PC-3 (cell line): ENCODE data around the gene KIF18B. TPM values are rescaled to one million over a fixed set of nuclear protein-coding genes. Genes with fewer than 3 reads are reported as not detected.

Experiments used
- ATAC-seq: fragments of 200-7000 bp; cut with Tn5 transposase; 2 replicates; pipeline ENCODE4 v1.9.1; 2020; ENCODE audit warnings: mild to moderate bottlenecking, moderate library complexity
- BruUV-seq: library from RNA; stranded (reverse); fragments of 400-500 nt; replicated peaks from 2 replicates; lab custom pipeline; 2021; lab: Mats Ljungman, UMichigan
- CTCF ChIA-PET: fragments of 300-600 bp; sonication (Branson Sonifier 250); formaldehyde crosslinking; loops from one replicate; lab custom pipeline; 2022; ENCODE audit warnings: antibody characterized with exemption; lab: Charles Lee
- POLR2A ChIA-PET: fragments of 300-600 bp; sonication (Branson Sonifier 250); formaldehyde crosslinking; loops from one replicate; lab custom pipeline; 2022; ENCODE audit warnings: antibody characterized with exemption; ENCODE audit not compliant: unreplicated experiment; lab: Charles Lee
- DNase-seq: peaks from one replicate; pipeline ENCODE4 v3.0.0-alpha.2; 2015
- H2AFZ ChIP-seq: fragments of 300-600 bp; sonication (generic); 2 replicates; pipeline ENCODE4 v1.6.0; 2016; ENCODE audit warnings: antibody characterized with exemption, low read length
- H3F3A ChIP-seq: fragments of 300-600 bp; sonication (generic); one replicate; pipeline ENCODE4 v1.6.0; 2017; ENCODE audit warnings: antibody characterized with exemption, low read length, control low read depth, mild to moderate bottlenecking; ENCODE audit not compliant: unreplicated experiment
- H3K27ac ChIP-seq: fragments of 300-600 bp; sonication (generic); 2 replicates; pipeline ENCODE4 v1.5.1; 2016; ENCODE audit warnings: mild to moderate bottlenecking, low read length
- H3K27me3 ChIP-seq: fragments of 300-600 bp; sonication (generic); 2 replicates; pipeline ENCODE4 v1.6.1; 2016; ENCODE audit warnings: low read length, mixed read lengths
- H3K36me3 ChIP-seq: fragments of 300-600 bp; sonication (generic); 2 replicates; pipeline ENCODE4 v1.6.1; 2016; ENCODE audit warnings: low read depth, mixed run types, low read length, mixed read lengths
- H3K4me1 ChIP-seq: fragments of 300-600 bp; sonication (generic); 2 replicates; pipeline ENCODE4 v1.5.1; 2016; ENCODE audit warnings: low read length; ENCODE audit not compliant: insufficient read depth
- H3K4me2 ChIP-seq: fragments of 300-600 bp; sonication (generic); 2 replicates; pipeline ENCODE4 v1.6.0; 2016; ENCODE audit warnings: low read length
- H3K4me3 ChIP-seq: fragments of 300-600 bp; sonication (generic); 2 replicates; pipeline ENCODE4 v1.5.1; 2016; ENCODE audit warnings: mild to moderate bottlenecking, low read length, mixed read lengths
- H3K79me2 ChIP-seq: fragments of 300-600 bp; sonication (generic); 2 replicates; pipeline ENCODE4 v1.6.1; 2017; ENCODE audit warnings: low read length, mixed read lengths
- H3K9ac ChIP-seq: fragments of 300-600 bp; sonication (generic); 2 replicates; pipeline ENCODE4 v1.6.0; 2016; ENCODE audit warnings: mild to moderate bottlenecking, low read length
- H3K9me2 ChIP-seq: fragments of 300-600 bp; sonication (generic); replicated peaks from 2 replicates; pipeline ENCODE4 v1.6.1; 2016; ENCODE audit warnings: mixed run types, low read length, mixed read lengths
- H3K9me3 ChIP-seq: fragments of 300-600 bp; sonication (generic); 2 replicates; pipeline ENCODE4 v1.6.1; 2016; ENCODE audit warnings: low read length, mixed read lengths
- H4K20me1 ChIP-seq: fragments of 300-600 bp; sonication (generic); 2 replicates; pipeline ENCODE4 v1.6.1; 2016; ENCODE audit warnings: low read length, mixed read lengths
- EZH2phosphoT487 ChIP-seq: fragments of 300-600 bp; sonication (generic); IDR thresholded peaks from 2 replicates; pipeline ENCODE4 v1.6.1; 2018; ENCODE audit warnings: mild to moderate bottlenecking, antibody characterized with exemption, low read length, borderline replicate concordance
- intact Hi-C: fragments of 100-400 bp; cut with micrococcal nuclease; formaldehyde crosslinking; loops from 2 replicates; pipeline ENCODE4 v1.9.0; 2023
- microRNA-seq: library from miRNA; unstranded; fragments of <30 nt; microRNA quantifications from one replicate; pipeline ENCODE4 v1.1.0, GENCODE V29; 2020; ENCODE audit not compliant: unreplicated experiment
- total RNA-seq: library from RNA; depleted of rRNA; stranded (reverse); fragments of >200 nt; gene quantifications from 2 replicates; pipeline ENCODE4 v1.2.3, GENCODE V29; 2014; rRNA removed

The KIF18B gene
- total RNA-seq, 1 experiment from 2014 or later, result 25.0 TPM

DNA sequence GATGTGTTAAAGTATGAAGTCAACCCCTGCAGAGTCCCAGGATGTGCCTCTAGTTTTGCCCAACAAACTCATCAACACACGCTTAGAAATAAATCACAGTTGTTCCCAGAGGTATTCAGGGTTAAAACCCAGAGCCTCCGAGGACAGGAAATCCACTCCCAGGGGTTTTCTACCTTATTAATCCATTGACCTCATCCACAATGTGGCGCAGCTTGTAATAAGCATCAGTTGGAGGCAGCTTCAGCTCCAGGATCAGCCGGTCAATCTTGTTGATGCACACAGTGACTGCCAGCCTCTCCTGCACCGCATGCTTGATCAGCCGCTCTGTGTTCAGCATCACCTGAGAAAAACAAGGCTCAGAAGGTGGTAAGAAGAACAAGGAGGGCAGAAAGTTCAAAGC is 71.8 kb downstream of the KIF18B start:
- H2AFZ ChIP-seq, result no peak overlapping the region
- ChIA-PET POLR2A (no interaction called here), CTCF (no interaction called here)
- no peaks in the 10 kb centered on the region for H3K27me3 ChIP-seq
- no peak for ATAC-seq
- intact Hi-C loops, result no loop called here
- H3K9me2 ChIP-seq, result no peaks in the 10 kb centered on the region
- no peaks in the 10 kb centered on the region for H3K9me3 ChIP-seq
- H3K27ac ChIP-seq, result no peak overlapping the region
- H3K4me1 ChIP-seq, result peaks cover 12% of the 10 kb centered on the region; the same call in 1 of the 2 replicates
- no peak overlapping the region for H3K4me2 ChIP-seq
- TF ChIP-seq EZH2phosphoT487, result no peak
- no peak overlapping the region for H3K9ac ChIP-seq
- no TSS peak for BruUV-seq
- no peaks in the 10 kb centered on the region for H4K20me1 ChIP-seq
- no peaks in the 10 kb centered on the region for H3K79me2 ChIP-seq
- H3K4me3 ChIP-seq, result no peak overlapping the region
- H3F3A ChIP-seq, result peaks cover 3% of the 10 kb centered on the region
- H3K36me3 ChIP-seq, result peaks cover 73% of the 10 kb centered on the region
- DNase-seq, result no peak

Small RNA genes lying within 50 kb of the gene (microRNA-seq; reads per million reads assigned to microRNA genes)
- 5.3 reads per million, percentile 23 among the genes with 10 or more reads in this experiment for gene MIR6783

Other genes starting within 250 kb of the KIF18B start
- gene DBF4B, start 239.1 kb downstream of the KIF18B start, total RNA-seq, result 17.9 and 28.6 TPM in 2 replicates
- 2.7 and 2.9 TPM in 2 replicates for gene ADAM11, start 188.8 kb downstream of the KIF18B start, total RNA-seq
- 16.4 and 17.1 TPM in 2 replicates for gene GJC1, start 117.5 kb downstream of the KIF18B start, total RNA-seq
- not detected in 2 replicates for gene HIGD1B, start 99.9 kb downstream of the KIF18B start, total RNA-seq
- 227 and 292 TPM in 2 replicates for gene EFTUD2, start 48.3 kb downstream of the KIF18B start, total RNA-seq
- gene GFAP, start 32.3 kb downstream of the KIF18B start, total RNA-seq, result 0.29 and 0.46 TPM in 2 replicates
- 2.8 and 4.1 TPM in 2 replicates for gene C1QL1, start 20.5 kb upstream of the KIF18B start, total RNA-seq
- 56.2 and 59.5 TPM in 2 replicates for gene DCAKD, start 103.9 kb upstream of the KIF18B start, total RNA-seq
- 99.2 and 117 TPM in 2 replicates for gene NMT1, start 113.5 kb upstream of the KIF18B start, total RNA-seq
- 35.1 and 55.3 TPM in 2 replicates for gene PLCD3, start 184.7 kb upstream of the KIF18B start, total RNA-seq
- 12.9 and 17.3 TPM in 2 replicates for gene ACBD4, start 187.9 kb upstream of the KIF18B start, total RNA-seq
- 47.3 and 59.0 TPM in 2 replicates for gene HEXIM1, start 200.7 kb upstream of the KIF18B start, total RNA-seq
- 19.9 and 30.5 TPM in 2 replicates for gene HEXIM2, start 214.1 kb upstream of the KIF18B start, total RNA-seq